HG03060 (cell line): Measurements from ENCODE around the gene KCNMA1.

Experiments
- ATAC-seq: cut with Tn5 transposase; IDR thresholded peaks from one replicate; pipeline ENCODE4 v1.9.1; 2021; ENCODE audit warnings: low read depth, moderate number of reproducible peaks; ENCODE audit not compliant: unreplicated experiment

The KCNMA1 gene

DNA sequence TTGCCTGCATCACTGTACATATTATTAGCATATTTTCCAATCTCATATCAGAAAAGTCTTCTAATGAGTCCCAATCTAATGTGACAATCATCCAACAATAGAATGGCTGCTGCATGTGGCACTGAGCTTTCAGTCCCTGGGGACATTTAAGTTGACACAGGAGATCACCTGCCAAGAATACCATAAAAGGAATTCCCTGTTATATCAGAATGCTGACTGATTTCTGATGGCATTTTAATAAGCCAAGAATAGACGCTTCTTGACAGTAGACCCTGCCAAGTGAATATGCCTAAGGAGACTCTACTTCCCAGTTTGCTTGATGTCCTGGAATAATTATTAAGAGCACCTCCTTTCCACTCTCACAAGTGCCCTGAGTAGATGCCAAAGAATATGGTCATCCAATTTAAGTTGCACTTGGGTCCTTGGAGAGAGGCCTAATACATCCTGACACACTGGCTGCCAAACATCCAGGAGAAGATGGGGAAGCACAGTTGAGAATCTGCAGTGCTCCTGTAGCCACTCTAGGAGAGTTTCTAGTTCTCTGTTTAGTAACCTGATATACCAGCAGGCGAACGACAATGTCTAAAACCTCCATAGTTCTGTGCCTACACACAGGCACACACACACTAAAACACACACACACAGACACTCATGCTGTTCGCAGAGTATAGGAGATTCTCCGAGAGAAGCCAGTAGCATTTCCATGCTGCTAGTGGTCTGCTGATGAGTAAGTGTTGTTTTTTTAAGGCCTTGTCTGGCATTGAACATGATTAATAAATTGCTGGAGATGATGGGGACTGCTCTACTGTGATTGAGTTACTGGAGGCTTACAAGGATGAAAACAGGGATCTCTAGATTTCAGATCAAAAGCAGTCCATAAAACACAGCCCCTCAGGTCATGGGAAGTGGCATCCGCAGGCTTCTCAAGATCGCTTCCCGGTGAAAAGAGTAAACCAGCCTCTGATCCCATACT lies 369.6 kb downstream of the KCNMA1 start:
- no peak for ATAC-seq

DNA sequence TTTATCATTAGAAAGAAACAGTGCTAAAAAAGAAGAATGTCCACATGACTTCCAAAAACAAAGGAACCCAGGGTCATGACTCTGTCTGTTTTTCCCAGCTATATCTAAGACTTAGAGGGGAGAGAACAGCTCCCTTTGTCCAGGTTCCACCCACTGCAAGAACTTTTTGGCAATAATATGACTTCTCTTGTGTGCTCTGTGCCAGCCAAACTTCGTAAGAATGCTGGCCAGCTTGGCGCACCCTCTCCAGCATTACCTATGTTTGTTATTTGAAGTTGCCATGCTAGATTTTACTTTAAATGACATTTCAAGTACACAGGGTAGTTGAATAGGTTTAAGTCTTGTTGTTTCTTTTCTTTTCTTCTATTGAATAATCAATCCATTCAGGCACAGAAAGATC lies 371.4 kb downstream of the KCNMA1 start:
- no peak for ATAC-seq

DNA sequence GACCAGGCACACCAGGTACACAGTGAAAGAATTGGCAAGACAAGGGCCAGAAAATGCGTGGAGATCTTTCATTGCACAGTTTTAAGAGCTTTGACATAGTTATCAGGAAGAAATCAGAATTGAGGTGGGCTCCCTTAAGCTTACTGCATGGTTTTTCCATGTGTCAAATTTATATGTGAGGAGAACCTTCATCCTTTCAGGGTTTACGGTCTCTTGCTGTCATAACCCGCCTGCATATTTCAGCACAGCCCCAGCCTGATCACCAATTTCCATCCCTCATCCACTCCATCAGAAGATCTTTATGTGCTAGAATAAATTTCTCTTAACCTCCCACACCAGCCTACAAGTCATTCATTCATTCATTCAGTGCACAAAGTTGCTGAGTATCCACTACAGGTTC lies 373.1 kb downstream of the KCNMA1 start:
- no peak for ATAC-seq

DNA sequence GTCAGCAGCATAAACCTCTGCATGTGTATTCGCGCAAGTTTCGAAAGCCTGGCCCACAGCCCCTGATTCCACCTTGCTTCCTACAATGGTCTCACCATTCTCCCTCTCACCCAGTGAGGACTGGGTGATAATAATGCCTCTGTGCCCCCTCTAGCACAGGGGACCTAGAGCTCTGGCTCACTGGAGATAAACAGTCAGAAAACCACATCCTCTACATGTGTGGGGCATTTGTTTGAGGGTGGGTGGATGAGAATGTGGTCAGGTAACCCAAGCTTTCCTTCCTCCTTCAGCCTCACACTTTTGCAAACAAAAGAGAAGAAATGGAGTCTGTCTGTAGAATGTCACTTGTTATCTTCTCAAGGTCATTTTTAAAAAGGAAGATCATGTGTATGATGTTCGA lies 373.5 kb downstream of the KCNMA1 start:
- peak; percentile 52 for ATAC-seq

DNA sequence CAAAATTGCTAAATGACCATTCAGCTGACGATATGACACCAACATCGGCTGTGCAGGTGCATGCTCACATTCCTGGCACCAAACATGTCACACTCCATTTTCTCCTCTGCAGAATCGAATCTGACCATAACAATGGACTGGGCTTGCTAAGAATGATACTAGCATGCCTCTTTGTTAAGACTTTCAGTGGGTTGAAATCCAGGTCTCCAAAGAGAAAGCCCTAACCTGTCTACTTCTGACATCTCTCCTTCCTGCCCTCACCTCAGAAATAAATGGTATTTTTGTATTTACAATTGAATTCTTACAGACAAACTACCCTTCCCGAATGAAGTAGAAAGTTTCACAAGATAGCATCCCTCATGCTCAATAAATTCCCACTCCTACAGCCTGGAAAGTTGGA lies 373.9 kb downstream of the KCNMA1 start:
- ATAC-seq: no peak

DNA sequence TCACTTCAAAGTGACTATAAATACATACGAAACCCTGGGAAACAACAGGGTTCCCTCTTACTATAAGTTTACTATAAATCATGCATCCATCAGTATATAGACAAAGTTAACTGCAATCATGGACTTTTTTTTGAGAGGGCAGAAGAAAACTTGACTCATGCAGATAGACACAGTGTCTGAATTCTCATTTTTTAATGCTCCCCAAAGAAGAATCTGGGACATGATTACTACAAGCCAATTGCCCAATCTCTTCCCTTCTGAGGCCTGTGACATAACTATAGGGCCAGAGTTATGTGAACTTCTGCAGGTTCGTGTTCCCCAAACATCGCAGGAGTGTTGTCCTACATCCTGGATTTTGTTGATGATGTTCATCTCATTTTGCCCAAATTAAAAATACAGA lies 376.5 kb downstream of the KCNMA1 start:
- no peak for ATAC-seq

DNA sequence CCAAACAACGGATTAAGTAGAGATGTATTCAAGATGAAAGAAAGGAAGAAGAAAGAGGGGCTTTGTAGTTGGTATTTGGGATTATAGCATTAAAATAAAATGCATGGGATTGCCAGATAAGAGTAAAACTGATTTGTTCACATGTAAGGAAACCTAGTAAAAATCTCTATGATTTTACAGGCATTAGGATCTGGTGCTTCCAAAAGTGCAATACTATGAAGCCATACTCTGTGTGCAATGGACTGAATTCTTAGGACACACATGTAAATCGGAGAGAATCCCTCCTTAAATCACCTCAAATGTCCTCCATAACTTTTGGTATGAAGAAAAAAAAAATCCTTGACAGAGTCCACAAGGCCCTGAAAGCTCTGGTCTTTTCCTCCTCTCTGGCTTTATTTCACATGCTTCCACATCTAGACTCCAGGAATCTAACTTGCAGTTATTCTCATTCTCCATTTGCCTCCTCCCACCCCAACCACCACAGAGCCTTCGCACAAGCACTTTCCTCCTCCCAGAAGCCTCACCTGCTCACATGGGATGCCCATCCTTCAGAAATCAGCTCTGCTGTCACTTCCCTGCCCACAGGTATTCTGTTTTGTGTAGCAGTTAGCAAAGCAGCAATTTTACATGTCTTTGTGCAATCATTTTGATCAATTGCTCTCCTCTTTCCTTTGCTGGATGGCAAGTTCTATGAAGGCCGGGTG lies 378.3 kb downstream of the KCNMA1 start:
- no peak for ATAC-seq

DNA sequence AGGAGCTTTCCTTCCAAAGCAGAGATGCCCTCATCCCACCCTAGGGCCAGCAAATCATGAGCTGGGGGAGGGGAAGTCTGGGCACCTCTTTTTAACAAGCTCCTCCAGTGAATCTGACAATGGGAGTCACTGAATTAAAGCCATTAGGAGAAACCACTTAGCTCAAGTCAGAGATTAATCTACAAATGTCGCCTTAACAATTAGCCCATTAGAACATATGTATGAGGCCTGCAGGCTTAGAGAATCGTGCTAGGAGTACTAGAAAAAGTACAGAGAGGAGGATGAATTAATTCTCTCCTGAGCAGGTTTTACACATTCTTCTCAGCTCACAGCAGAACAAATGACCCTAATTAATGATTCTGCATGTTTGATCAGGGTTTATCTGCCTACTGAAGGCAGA lies 381.3 kb downstream of the KCNMA1 start:
- no peak for ATAC-seq

DNA sequence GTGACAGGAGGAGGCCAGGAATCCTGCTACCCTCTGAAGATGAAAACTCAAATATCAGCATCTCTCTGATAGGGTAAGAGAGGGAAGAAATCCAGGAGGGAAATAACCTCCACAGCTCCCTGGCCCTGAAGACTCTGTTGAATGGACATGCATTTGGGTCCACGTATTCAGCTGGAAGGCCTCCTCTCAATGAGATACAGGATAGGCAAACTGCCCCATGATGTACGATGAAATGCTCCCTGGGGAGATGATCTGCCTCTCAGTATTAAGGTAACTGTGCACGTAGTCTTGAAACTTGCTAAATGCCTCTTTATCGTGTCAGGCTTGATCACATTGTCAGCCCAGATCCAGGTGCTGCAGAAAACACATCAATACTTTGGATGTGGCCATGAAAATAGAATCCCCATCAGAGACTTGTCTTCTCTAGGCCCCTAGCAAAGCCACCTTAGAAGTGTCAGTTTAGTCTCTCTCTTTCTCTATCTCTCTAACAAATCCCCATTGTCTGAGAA lies 384.0 kb downstream of the KCNMA1 start:
- no peak for ATAC-seq

DNA sequence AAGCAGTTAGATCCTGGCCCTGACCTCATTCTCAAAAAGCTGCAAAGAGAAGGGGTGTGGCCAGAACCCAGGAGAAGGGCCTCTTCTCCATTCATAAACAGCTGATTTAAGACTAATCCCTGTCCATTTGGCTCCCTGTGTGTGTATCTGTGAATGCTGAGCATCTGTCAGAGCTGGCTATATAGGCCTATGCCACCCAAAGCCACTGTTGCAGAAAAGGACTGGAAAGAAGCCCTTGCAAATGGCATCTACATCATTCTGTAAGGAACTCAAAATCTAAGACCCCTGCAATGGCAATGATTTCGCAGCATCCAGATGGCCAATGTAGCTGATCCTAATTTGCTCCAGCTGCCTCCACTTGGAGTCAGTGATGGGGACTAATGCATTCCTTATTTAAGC lies 384.5 kb downstream of the KCNMA1 start:
- ATAC-seq: no peak

DNA sequence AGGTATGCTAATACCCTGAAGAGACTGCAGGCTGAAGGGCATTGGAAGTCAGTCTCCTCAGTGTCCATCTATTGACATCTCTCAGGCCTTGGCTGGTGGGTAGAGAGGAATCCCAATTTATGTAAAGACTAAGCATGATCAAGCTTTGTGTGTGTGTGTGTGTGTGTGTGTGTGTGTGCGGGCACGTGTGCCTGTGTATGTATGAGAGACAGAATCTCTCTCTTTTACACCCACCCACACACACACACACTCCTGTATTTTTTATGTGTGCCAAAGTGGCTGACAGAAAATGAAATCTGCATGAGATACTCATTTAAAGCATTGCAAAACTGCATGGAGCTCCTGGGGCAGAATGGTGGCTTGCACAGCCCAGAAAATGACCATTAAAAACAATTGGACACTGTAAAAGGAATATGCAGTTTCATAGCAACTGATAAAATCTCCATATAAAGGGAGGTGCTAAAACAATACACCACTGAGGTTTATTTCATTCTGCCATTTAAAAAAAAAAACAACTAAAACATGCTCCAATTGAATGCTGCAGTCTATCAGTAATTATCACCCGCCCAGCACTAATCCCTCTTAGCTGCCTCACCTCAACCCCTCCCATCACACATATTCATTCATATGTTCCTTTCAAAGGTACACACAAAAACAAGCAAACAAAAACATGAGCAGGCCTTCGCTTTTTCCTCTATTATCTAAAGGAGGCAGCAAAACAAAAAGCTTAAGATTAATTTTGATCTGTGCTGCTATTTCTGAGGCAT lies 385.0 kb downstream of the KCNMA1 start:
- no peak for ATAC-seq

DNA sequence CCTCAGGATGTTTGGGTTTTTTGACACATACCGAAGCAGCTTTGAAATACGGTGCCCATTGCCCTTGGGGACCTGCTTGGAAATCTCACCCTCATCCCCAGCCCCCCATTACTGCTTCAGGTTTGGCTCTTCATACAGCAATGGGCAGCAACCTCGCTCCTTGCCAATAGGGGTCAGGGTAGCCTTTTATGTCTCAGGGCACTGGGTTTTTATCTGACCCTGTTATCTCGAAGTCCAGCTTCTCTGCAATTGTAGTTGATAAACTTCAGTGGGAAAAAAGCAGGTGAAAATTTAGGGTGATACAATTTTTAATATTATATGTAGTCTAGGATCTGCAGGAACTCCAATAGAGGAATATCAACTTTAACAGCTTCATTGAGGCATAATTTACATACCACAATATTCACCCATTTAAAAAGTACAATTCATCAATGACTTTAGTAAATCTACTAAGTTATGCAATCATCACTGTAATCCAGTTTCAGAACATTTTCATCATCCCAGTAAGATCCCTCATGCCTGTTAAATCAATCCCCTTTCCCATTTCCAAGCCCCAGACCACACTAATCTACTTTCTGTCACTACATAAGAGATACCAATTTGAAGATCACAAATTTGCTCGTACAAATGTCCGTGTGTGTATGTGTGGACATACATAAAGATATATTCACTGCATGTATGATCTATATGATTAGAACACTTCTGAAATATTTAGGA lies 386.2 kb downstream of the KCNMA1 start:
- no peak for ATAC-seq

DNA sequence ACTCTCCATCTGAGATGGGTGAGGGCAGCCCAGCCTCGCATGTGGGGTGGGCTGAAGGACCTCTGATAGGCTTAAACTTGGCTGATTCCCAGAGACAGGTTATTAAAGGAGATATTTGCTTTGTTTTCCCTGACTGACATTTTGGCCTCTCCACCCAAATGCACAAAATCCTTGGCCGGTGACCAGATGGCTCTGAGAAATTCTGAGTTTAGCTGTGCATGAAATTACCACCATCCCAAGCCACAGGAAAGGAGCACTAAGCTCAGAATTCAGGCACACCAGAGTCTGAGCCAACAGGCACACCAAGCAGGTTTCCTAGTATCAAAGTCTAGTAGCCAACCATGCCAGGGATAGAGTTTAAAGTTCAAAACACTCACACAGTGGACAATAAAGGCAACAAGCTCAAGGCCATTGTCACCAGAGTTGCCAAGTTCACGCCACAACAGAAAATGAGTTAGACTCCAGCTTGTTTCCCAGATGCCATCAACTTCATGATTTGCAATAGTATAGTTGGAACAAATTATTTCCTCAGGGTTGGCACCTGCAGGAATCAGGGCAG lies 387.6 kb downstream of the KCNMA1 start:
- ATAC-seq: no peak

DNA sequence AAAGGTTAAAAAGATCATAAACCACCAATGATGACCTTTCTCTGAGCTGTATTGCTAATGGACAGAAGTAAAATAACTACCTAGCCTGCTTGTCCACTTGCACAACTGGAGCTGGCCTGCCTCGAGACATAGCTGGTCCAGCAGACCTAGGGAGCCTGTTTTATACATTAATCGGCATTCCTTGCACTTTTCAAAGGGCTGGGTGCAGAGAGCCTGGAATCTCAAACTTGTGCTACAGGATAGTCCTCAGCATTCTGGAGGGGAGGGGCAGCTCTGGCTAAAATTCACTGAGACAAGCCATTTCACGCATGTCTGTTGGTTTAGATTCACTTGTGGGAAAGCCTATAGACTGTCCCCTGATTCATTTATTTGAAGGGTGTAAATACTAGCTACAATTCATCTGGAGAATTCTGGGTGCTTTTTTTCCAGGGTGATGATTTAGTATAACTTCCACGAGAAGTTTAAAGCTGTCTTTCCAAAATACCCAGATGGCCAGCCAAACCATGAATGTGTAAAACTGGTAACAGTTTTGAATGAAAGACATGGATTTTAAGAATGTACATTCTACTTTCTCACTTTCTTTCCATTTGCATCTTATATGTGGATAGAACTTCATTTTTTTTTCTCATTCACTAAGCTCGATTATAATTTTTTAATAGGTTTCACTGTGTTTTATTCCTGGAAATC lies 389.4 kb downstream of the KCNMA1 start:
- no peak for ATAC-seq

DNA sequence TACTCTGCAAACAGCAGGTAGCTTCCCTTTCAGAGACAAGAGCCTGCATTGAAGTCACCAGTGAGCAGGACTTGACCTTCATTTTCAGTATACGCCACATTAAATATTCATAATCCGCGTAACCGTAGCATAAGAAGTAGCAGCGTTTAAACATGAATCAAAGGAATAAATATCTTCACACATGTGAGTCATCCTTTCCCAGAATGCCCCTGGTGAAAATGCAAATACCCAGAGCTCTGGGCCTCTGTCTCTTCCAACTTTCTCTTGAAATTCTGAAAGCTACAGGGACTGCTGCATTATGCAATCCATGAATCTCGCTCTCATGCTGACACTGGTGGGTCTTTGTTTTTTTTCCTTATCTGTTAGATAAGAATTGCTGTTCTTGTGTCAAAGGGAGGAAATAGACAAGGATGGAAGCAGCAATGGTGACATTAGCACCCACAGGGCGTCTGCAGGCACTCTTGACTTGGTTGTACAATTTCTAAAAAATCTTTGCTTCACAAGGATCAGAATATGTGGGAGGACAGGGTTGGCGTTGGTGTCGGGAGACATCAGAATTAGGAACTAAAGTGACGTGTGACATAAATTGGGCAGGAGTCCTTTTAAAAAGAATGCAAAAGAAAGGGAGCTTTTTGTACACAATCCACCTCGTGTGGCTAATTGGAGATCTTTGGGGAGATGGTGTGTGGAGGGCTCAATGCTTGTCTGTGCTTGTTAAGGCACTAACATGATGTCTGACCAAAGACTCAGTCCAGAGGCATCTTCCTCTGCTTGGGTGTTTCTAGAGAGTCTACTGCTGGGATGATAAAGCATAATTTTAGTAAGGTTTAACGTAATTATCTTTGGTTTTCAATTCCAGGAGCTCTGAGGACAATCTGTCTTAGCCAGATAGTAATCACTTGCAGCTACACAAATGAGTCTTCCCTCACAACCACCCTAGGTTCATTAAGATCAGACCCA lies 390.3 kb downstream of the KCNMA1 start:
- no peak for ATAC-seq

DNA sequence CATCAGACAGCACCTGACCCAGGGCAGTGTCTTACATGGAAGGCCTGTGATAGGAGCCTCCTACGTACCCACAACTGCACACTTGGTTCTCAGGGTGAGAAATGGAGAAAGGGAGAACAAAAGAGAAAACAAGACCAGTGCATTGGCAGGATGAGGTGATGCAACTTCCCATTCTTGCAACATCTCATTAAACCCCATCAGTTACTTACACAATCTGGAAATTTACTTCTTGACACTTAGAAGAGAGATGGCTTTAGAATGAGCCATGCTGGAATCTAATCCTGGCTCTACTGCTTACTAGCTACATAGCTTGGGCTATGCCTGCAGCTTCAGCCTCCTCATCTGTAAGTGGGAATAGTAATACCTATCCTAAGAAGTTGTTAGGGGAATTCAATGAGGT lies 391.7 kb downstream of the KCNMA1 start:
- no peak for ATAC-seq

DNA sequence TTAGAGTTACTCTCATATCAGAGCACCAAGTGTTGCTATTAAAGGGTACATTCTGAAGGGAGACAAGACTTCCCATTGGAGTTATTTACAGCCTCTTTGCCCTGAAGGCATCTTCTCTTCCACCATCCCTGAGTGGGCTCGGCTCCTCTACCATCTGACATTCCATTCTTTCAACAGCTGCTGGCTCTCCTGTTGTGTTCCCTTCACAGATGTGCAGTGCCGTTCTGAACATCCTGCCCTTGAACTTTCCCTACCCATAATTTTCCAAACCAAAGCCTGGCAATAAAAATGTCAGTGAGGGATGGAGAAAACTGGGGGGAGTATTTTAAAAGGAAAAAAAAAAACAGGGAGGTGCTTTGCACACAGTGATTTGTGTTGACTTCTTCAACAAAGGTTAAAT lies 392.9 kb downstream of the KCNMA1 start:
- ATAC-seq: no peak

DNA sequence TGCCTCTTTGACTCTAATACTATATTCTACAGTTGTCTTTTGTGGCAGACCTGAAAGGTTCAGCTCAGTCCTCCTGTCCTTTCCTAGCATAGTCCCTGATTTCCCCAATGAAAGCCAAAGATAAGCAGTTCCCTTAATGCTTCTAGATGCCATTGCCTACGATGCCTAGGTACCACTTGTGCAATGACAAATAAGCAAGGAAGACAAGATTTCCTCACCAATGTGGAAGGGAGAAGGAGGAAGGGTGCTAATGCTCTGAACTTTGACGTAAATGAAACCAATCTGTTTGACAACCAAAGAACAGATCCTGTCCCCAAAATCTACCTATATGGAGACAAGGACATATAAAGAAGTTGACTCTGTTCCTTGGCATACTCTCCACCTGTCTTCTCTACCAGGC lies 393.3 kb downstream of the KCNMA1 start:
- ATAC-seq: no peak
